ENCODE data around the gene JAM3.
"Not testable (repeated sequence)": the region's sequence is repeated elsewhere in the genome, so short reads cannot be mapped to it uniquely, and the experiment has no call there.

Gene JAM3

GRCh38 chr11:134071306-134071705 lies 2.4 kb downstream of the JAM3 start:
- DNase-seq (ENCODE audit: low read depth), result no peak
- H3K4me3 ChIP-seq (ENCODE audit: low read depth, low read length), result no peak overlapping the region
- no peak for TF ChIP-seq CTCF (IDR thresholded peaks at IDR 0.05; ENCODE audit: insufficient read depth, low read depth, low read length, missing control alignments)

- no peak overlapping the region for H3K4me3 ChIP-seq (ENCODE audit: low read depth, low read length)
- TF ChIP-seq CTCF (IDR thresholded peaks at IDR 0.05; ENCODE audit: insufficient read depth, low read depth, low read length, missing control alignments), result no peak
- no peak for DNase-seq (ENCODE audit: low read depth)
These were observed 3.0 kb downstream of the JAM3 start for GRCh38 chr11:134071766-134072402.

GRCh38 chr11:134072844-134073243 lies 4.0 kb downstream of the JAM3 start:
- no peak overlapping the region for H3K4me3 ChIP-seq (ENCODE audit: low read depth, low read length)
- DNase-seq (ENCODE audit: low read depth), result peak; percentile 23
- no peak for TF ChIP-seq CTCF (IDR thresholded peaks at IDR 0.05; ENCODE audit: insufficient read depth, low read depth, low read length, missing control alignments)

- H3K4me3 ChIP-seq (ENCODE audit: low read depth, low read length), result no peak overlapping the region
- DNase-seq (ENCODE audit: low read depth), result no peak
- TF ChIP-seq CTCF (IDR thresholded peaks at IDR 0.05; ENCODE audit: insufficient read depth, low read depth, low read length, missing control alignments), result no peak
These were observed 5.5 kb downstream of the JAM3 start for GRCh38 chr11:134074346-134074745.

GRCh38 chr11:134074766-134075165 lies 5.9 kb downstream of the JAM3 start:
- no peak overlapping the region for H3K4me3 ChIP-seq (ENCODE audit: low read depth, low read length)

GRCh38 chr11:134079317-134079716 lies 10.4 kb downstream of the JAM3 start:
- no peak for TF ChIP-seq CTCF (IDR thresholded peaks at IDR 0.05; ENCODE audit: insufficient read depth, low read depth, low read length, missing control alignments)
- DNase-seq (ENCODE audit: low read depth), result no peak
- H3K4me3 ChIP-seq (ENCODE audit: low read depth, low read length), result no peak overlapping the region

More at GRCh38 chr11:134074766-134075165, 5.9 kb downstream of the JAM3 start:
- no peak for DNase-seq (ENCODE audit: low read depth)
- TF ChIP-seq CTCF (IDR thresholded peaks at IDR 0.05; ENCODE audit: insufficient read depth, low read depth, low read length, missing control alignments), result no peak

GRCh38 chr11:134081258-134081657 lies 12.4 kb downstream of the JAM3 start:
- not testable (repeated sequence) for DNase-seq (ENCODE audit: low read depth); H3K4me3 ChIP-seq (ENCODE audit: low read depth, low read length)
